Peyer's patch (tissue), 4 donors: ENCODE results near the gene COX14.

Experiments
- POLR2A ChIP-seq, 2 donors: fragments of 450-650 bp; IDR thresholded peaks; one replicate each; pipeline ENCODE4 v1.5.1; 2017; ENCODE audit warnings: antibody characterized with exemption in 2 of 2, mild to moderate bottlenecking in 2 of 2, moderate library complexity in 2 of 2
- TF ChIP-seq, protein P1 (sequence below), 6 experiments: fragments of 450-650 bp in 4 of 6; fragments of 200-600 bp in 2 of 6; sonication (generic) in 1 of 6; IDR thresholded peaks; one replicate each; pipeline ENCODE4 v1.5.1; 2017 to 2019; ENCODE audit warnings: antibody characterized with exemption in 6 of 6, mild to moderate bottlenecking in 3 of 6, moderate library complexity in 1 of 6

DNA sequence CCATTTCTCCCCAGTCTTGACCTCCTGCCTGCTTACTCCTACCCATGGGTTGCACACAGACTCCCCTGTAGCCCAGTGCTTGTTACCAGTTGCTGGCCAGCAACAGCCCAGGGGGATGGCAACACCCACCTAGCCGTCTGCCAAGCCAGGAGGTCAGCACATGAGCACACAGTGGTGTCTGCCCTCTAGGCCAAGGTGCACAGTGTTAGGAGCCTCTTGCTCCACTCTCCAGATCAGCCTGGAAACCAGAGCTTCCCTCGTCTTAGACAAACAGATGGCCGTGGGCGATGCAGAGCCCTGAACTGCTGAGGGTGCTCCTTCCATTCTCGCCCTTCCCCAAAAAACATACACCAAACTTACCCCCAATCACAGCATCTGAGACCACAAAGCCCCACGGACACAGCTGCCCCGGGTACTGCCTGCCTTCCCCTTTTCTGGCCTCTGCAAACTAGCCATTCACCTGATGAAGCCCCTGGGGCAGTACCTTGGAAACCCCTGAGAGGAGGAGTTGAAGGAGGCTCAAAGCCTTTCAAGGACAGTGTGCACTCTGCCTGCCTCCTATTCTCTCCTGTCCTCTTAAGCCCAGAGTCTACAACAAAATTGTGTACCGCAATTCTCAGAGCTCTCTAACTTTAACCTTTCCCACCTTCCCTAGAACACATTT is 9.3 kb upstream of the COX14 start:
- TF ChIP-seq POLR2A (IDR thresholded peaks at IDR 0.05), result no peak
- TF ChIP-seq, protein P1, sequence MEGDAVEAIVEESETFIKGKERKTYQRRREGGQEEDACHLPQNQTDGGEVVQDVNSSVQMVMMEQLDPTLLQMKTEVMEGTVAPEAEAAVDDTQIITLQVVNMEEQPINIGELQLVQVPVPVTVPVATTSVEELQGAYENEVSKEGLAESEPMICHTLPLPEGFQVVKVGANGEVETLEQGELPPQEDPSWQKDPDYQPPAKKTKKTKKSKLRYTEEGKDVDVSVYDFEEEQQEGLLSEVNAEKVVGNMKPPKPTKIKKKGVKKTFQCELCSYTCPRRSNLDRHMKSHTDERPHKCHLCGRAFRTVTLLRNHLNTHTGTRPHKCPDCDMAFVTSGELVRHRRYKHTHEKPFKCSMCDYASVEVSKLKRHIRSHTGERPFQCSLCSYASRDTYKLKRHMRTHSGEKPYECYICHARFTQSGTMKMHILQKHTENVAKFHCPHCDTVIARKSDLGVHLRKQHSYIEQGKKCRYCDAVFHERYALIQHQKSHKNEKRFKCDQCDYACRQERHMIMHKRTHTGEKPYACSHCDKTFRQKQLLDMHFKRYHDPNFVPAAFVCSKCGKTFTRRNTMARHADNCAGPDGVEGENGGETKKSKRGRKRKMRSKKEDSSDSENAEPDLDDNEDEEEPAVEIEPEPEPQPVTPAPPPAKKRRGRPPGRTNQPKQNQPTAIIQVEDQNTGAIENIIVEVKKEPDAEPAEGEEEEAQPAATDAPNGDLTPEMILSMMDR (IDR thresholded peaks at IDR 0.05), result no peak
